Left ventricle myocardium superior (tissue), 1 donor: ENCODE measurements around the gene PKD1. TPM values are rescaled to one million over a fixed set of nuclear protein-coding genes. Genes with fewer than 3 reads are reported as not detected.
"Not testable (repeated sequence)": the region's sequence is repeated elsewhere in the genome, so short reads cannot be mapped to it uniquely, and the experiment has no call there.

ENCODE experiments used
- ATAC-seq: fragments of 200-7000 bp; cut with Tn5 transposase; one replicate; pipeline ENCODE4 v1.9.1; 2020; ENCODE audit warnings: mild to moderate bottlenecking, moderate library complexity
- DNase-seq: peaks from one replicate; pipeline ENCODE4 v3.0.0-alpha.2; 2020
- intact Hi-C: fragments of 100-400 bp; cut with micrococcal nuclease; formaldehyde crosslinking; loops from one replicate; pipeline ENCODE4 v1.11.0; 2022
- total RNA-seq: library from RNA; stranded (reverse); fragmentation: NEBNext Ultra II Directional; extraction: Animal tissue kit (Norgen Biotek cat#: 25700); gene quantifications from one replicate; pipeline ENCODE4 v1.2.1, GENCODE V29; 2021
- donor health status: DM: no; HTN: yes; CAD: no; lungs with severe emphysema.

The PKD1 gene
- total RNA-seq, 1 donor from 2014 or later, result 92.9 TPM

DNA sequence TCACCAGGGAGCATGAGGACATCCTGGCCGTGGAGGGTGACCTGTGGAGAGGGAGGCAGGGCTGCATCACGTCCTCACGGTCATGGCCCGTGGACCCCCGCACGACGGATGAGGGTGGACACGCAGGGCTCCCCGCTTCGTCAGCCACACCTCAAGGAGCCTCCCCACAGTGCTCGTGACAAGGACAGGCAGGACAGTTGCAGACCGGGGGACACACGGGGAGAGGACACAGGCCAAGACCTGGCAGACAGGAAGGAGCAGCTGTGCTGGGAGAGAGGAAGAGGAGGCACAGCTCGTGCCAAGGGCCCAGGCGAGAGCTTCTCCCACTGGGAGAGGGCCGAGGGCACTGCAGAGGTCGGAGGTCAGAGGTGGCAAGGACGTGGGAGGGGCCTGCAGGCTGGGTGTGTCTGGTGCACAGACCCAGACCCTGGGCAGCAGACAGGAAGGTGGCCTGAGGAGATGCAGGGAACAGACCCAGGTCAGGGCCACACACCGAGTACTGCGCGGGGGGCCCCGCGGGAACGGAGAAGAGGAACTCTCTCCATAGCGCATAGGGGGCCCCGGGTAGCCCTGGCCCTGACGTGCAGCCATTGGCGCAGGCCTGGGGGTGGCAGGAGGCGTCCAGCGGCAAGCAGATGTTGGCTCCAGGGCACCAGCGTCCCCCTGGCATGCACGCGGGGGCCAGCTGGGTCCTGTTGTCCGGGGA lies 20.7 kb downstream of the PKD1 start:
- DNase-seq, intact Hi-C loops, ATAC-seq: not testable (repeated sequence)

DNA sequence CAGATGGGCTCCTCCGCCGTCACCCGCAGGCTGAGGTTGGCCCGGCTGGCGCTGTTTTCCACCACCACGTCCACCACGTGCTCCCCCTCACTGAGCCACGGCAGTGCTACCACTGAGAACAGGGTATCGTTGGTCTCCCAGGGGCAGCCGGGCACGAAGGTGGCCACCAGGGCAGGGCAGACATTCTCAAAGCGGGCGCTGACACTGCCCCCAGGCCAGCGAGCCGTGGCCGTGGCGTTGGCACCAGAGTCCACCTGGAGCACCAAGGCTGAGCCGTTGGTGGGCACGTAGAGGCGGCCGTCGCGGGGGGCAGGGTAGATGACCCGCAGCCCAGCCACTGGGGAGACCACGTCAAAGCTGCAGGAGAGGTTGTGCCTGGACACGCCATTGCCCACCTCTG lies 21.5 kb downstream of the PKD1 start:
- ATAC-seq, intact Hi-C loops, DNase-seq: not testable (repeated sequence)

DNA sequence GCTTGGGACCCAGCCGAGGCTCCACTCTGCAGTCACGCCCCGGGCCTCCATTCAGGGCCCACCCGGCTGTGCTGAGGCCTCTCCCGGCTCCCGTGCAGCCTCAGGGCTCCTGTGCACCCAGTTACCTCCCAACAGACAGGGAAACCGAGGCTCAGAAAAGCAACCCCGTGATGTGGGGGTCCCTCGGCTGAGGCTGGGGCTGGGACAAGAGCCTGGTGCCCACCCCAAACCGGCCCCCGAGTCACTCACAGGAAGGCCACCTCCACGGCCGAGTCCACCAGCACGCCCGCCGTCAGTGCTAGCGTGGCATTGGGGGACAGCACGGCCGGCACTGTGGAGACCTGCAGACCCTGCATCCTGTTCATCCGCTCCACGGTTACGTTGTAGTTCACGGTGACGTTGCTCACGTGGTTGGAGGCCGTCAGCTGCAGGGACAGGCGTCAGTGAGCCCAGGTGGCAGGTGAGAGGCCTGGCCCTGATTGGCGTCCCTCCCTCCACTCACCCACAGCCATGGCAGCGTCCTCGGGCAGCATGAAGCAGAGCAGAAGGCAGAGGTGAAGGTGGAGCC lies 23.1 kb downstream of the PKD1 start:
- ATAC-seq, DNase-seq, intact Hi-C loops: not testable (repeated sequence)

DNA sequence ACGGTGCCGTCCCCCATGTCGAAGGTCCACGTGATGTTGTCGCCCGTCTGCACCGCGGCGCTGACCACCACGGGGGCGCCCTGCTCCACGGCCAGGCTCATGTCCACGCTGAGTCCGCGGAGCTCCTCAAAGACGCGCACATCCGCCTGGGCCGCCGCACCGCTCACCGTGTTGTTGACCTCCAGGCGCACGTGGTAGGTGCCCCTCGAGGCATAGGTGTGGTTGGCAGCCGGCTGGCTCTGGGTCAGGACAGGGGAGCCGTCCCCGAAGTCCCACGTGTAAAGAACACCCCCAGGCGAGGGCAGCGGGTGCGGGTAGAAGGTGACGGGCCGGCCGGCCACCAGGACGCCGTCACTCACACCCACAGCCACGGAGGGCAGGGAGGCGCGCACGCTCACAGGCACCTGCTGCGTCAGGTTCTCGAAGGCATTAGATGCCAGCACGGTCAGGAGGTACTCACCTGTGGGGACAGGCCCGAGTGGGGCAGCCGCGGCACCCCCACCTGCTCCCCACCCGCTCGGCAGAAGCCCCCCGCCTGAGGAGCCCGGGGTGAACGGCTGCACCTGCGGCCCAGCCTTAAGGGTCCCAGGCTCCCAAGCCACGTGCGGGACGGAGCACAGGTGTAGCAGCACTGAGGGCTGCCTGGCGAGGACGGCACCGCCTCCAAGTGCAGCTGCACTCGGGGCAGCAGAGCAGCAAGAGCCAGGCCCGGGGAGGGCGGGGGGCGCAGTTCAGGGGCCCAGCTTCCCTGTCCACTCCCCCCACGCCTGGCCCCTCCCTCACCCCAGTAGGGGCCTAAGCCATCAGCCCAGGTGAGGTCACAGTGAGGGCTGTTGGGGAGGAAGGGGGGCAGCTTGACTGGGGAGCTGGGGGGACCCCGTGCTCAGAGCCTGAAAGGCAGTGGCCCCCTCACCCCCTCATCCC lies 24.0 kb downstream of the PKD1 start:
- DNase-seq, ATAC-seq, intact Hi-C loops: not testable (repeated sequence)

DNA sequence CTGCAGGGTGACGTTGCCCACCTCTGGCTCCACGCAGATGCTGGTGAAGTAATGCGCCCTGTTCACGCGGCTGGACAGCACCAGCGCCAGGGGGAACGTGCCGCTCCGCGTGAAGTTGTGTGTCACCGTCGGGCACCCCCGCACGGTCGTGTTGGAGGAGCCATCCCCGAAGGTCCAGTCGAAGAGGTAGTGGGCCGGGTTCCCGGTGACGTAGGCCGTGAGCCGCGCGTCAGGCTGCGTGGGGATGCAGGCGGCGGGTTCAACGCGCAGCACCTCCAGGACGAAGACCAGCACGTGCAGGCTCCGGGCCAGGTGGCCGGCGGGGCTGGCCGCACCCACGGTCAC lies 24.7 kb downstream of the PKD1 start:
- ATAC-seq, result peak; percentile 6
- intact Hi-C loops, DNase-seq: not testable (repeated sequence)

DNA sequence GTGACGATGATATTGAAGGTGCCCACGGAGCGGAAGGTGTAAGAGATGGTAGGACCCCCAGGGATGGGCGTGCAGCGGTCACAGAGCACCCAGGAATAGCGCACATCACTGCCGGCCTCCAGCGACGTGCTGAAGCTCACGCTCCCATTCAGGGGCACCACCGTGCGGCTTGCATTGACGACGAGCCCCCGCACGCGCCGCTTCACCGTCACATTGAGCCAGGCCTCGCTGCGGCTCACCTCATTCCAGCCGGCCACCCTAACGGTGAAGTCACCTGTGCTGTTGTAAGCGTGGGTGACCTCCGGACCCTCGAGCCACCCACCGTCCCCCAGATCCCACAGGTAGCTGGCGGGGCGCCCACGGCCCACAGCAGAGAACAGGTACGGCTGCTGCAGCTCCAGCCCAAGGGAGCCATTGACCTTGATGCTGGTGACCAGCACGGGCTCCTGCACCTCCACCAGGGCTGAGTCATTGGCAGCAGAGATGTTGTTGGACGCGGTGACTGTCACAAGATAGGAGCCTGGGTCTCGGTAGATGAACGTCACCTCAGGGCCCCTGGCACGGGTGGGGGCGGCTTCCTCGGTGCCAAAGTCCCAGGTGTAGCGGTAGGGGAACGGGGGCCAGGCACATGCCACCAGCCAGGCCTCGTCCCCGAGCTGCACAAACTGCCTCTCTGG lies 25.2 kb downstream of the PKD1 start:
- intact Hi-C loops, DNase-seq: not testable (repeated sequence)
- peak; percentile 55 for ATAC-seq

DNA sequence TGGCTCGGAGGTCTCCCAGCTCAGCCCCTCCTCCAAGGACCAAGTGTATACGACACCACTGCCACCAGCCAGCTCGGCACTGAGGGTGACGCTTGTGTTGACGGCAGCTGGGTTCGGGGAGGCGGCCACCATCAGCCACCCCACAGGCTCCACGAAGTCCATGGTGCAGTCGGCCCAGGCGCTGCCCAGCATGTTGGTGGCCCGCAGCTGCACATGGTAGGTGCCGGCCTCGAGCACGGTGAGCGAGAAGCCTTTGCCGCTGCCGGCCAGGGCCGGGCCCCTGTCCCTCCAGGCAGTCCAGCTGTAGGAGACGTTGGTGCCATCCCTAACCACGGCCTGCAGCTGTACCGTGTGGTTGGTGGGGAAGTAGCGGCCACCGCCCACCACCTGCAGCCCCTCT lies 25.8 kb downstream of the PKD1 start:
- ATAC-seq, result peak; percentile 11
- intact Hi-C loops, DNase-seq: not testable (repeated sequence)

DNA sequence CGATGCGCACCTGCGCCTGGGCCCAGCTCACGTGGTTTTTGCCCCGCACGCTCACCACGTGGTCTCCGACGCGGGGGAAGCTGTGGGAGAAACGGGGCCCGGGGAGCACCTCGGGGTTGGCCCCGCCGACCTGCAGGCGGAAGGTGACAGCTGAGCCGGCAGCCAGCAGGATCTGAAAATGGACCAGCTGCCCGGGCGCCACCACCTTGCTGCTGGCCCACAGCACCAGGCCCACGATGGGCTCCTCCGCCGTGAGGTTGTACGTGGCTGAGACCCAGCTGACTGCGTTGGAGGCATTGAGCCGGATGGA lies 26.5 kb downstream of the PKD1 start:
- DNase-seq, ATAC-seq, intact Hi-C loops: not testable (repeated sequence)

DNA sequence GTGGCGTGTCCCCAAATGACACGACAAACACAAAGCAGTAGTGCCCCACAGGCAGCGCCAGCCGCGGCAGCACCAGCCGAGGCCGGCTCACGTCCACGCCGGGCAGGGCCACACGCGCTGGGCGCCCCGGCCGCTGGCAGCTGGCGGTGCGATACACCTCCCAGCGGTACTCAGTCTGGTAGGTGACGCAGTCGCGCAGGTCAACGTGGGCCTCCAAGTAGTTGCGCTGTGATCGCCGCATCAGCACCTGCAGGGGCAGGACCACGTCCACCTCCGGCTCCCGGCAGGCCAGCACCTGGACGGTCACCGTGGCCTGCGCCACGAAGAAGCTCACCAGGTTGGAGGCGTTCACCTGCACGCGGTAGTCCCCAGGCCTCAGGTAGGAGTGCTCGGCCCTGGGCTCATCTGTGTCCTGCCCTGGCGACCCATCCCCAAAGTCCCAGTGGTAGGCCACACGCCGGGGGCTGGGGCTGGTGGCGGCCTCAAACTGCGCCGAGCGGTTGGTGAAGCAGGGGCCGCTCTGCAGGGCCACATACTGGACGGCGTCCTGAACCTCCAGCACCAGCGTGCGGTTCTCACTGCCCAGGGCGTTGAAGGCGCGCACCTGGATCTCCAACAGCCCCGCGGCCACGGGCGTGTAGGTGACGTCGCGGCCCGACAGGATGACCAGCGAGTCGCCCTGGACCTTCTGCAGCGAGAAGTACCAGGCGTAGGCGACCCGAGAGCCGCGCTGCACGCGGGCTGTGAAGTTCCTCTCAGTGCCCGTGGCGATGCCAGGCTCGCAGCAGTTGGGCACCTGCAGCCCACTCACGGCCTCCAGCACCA lies 27.0 kb downstream of the PKD1 start:
- ATAC-seq, result peak; percentile 9
- DNase-seq, intact Hi-C loops: not testable (repeated sequence)

DNA sequence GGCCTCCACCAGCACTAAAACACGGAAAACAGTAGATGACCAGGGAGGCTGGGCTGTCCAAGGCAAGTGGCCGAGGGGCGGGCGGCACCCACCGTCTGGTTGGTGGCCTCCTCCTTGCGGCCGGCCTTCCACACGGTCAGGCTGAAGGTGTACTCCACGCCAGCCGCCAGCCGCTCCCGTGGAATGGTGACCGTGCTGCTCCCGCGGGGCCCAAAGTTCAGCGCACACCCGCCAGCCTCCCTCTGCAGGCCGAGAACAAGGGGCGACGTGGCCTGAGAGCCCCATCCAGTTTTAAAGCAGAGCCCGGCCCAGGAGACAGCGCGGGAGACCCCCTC lies 27.9 kb downstream of the PKD1 start:
- ATAC-seq, result peak; percentile 6
- DNase-seq, intact Hi-C loops: not testable (repeated sequence)

DNA sequence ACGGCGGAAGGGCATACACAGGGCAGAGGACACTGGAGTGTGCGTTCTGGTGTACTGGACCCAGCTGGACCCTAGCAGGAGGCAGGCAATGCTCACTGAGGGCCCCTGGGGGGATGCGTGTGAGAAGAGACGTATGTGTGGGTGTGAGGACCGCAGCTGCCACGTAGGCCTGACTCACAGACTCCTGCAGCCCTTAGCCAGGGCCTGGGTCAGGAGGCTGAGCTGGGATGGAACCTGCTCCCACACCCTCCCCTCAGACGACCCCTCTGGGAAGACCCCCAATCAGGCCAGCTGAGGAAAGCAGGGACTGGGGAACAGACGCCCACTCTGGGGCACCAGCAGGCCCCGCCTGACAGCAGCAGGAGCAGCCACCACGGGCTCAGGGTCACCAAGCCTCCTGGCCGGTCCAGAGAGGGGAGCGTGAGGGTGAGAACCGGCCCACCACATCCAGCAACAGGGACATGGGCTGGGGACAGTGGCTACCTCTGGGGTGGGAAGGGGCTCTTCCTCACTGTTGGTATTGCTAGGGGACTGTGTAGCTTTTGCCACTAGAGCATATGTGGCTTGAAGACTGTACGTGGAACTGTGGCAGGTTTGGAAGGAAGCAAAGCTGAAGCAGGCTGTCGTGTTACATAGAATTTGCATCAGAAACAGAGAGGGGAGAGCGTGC lies 28.4 kb downstream of the PKD1 start:
- ATAC-seq, DNase-seq, intact Hi-C loops: not testable (repeated sequence)

DNA sequence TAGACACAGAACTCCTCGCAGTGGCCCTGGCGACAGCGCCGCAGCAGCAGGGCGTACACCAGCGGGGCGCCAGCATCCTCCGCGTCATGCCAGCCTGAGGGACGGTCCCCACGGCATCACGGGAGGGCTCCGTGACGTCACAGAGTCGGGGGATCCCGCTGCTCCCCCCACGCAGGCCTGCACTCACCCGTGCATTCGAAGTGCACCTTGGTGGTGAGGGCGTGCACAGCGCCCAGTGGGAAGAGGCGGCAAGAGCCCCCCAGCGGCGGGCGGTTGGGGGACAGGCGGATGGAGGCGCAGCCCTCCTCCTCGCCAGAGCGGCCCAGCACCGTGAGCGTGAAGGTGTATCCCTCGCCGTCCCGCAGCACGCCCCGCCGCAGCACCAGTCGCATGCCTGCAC lies 29.5 kb downstream of the PKD1 start:
- intact Hi-C loops, DNase-seq, ATAC-seq: not testable (repeated sequence)

DNA sequence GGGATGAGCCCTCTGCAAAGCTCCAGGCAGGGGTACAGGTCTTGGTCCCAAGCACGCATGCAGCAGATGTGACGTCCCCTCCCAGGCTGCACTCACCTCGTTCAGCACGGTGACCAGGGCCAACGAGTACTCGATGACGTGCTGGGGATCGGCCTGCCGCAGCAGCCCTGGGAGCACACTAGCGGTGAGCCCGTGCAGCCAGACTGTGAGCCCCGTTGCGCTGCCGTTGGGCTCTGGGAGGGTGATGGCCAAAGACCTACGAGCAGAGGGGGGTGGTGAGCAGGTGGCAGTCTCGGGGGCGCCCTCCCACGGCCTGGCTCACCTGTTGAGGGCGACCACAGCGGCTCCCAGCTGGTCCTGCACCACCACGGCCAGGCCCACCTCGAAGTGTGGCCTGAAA lies 29.9 kb downstream of the PKD1 start:
- ATAC-seq, DNase-seq, intact Hi-C loops: not testable (repeated sequence)

DNA sequence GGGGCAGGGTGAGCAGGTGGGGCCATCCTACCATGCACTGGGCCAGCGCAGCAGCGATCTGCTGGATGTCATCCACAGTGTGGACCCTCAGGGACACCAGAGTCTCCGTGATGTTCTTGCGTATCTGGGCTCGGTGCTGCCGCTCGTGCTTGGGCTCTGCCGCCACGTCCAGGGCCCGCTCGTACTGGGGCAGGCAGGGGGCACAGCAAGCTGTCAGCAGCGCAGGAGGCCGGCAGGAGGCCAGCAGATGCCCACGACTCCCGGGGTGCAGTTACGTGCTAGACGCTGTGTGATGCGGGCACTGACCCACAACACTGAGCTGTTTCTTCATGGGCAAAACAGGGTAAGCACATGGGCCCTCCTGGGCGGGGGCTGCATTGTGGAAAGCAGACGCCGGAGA lies 30.4 kb downstream of the PKD1 start:
- ATAC-seq, DNase-seq, intact Hi-C loops: not testable (repeated sequence)

DNA sequence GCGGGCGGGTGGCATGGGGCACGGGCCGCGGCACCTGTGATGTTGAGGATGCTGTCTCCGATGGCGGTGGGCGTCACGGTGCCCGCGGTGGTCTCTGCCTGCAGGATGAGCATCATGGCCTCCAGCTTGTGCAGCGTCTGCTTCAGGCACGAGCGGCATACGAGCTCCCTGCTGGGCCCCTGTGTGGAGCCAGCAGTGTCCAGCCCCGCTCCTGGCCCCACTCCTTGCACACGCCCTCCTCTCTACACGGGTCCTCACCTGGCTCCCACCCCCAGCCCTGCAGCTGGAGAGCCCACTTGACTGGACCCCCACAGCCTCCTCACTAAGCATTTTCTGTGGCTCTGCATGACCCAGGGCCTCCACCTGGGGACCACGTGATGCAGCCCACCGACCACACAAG lies 31.2 kb downstream of the PKD1 start:
- ATAC-seq, result peak; percentile 30
- intact Hi-C loops, DNase-seq: not testable (repeated sequence)

DNA sequence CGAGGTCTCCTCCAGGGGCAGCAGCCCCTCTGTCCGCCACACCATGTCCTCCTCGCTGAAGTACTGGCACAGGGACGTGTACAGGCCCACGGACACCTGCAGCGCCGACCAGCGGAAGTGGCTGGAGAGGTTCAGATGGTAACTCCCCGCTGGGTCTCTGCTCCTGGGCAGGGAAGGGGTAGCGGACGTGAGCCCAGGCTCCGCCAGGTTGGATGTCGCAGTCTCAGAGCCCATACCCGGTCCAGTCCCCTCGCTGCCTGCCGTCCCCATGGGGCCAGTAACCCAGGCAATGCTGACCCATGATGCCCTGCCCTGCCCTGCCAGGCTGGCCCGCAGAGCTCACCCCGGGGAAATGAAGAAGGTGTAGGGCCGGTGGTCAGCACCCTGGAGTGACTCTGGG lies 33.2 kb downstream of the PKD1 start:
- ATAC-seq (no peak), DNase-seq (no peak)
- intact Hi-C loops, result no loop called here

DNA sequence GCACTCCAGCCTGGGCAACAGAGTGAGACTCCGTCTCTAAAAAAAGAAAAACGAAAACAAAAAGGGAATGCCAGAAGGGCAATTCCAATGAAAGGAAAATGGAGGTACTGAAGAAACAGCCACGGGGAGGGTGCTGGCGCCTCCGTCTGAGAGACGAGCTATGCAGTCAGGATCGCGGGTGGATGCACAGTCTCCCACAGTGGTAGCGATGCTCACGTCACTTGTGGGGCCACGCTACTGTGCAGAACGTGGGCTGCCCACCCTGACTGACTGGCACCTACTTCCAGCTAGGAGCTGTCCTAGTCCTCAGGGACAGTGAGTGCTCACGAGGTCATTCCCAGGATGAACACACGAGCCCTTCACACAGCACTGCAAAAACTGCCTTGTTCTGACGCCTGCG lies 34.1 kb downstream of the PKD1 start:
- ATAC-seq, intact Hi-C loops, DNase-seq: not testable (repeated sequence)

DNA sequence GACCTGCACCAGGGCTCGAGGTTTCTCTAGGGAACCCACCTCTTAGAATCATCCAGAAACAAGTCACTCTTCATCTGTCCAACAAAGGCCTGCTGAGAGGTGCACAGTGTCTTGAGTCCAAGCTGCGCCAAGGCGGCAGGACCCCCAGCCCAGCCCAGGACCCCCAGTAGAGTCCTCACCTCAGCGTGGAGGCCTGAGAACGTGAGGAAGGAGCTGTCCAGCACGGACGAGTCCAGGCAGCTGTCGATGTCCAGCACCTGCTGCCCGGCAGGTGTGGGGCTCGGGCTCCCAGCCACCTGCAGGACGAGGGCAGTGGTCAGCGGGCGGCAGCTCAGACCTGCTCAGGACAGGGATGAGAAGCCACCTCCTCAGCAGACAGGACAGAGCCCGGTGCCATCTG lies 38.0 kb downstream of the PKD1 start:
- ATAC-seq, DNase-seq, intact Hi-C loops: not testable (repeated sequence)
